Neural crest cell (in vitro differentiated cells): ENCODE results near the gene GALNT6. TPM values are rescaled to one million over a fixed set of nuclear protein-coding genes. Genes with fewer than 3 reads are reported as not detected.

Experiments used
- DNase-seq: peaks from one replicate; pipeline ENCODE4 v3.0.0; 2021; ENCODE audit warnings: low read depth, mixed read lengths, low spot score
- H3K27ac Mint-ChIP-seq: one replicate; pipeline ENCODE4 v1.8.0; 2021; ENCODE audit warnings: mild to moderate bottlenecking, mixed read lengths; ENCODE audit not compliant: unreplicated experiment
- H3K27me3 Mint-ChIP-seq: 2 replicates; pipeline ENCODE4 v1.8.0; 2021; ENCODE audit warnings: low read depth, mild to moderate bottlenecking, mixed read lengths
- H3K36me3 Mint-ChIP-seq: 2 replicates; pipeline ENCODE4 v1.8.0; 2021; ENCODE audit warnings: low read depth, mild to moderate bottlenecking, mixed read lengths
- H3K4me1 Mint-ChIP-seq: 2 replicates; pipeline ENCODE4 v1.8.0; 2021; ENCODE audit warnings: mixed read lengths
- H3K4me3 Mint-ChIP-seq: one replicate; pipeline ENCODE4 v1.8.0; 2021; ENCODE audit warnings: mild to moderate bottlenecking, mixed read lengths
- H3K9me3 Mint-ChIP-seq: 2 replicates; pipeline ENCODE4 v1.8.0; 2021; ENCODE audit warnings: mixed read lengths
- CTCF ChIP-seq: fragments of 200-600 bp; sonication (generic); conservative IDR thresholded peaks from 2 replicates; pipeline ENCODE4 v1.5.0; 2021; ENCODE audit warnings: antibody characterized with exemption, mild to moderate bottlenecking
- total RNA-seq: library from RNA; stranded (reverse); gene quantifications from 2 replicates; pipeline ENCODE4 v1.2.1, GENCODE V29; 2021

GALNT6 gene
- total RNA-seq, 1 donor from 2014 or later: 0.09 TPM

- Mint-ChIP-seq H3K9me3 (no peaks in the 10 kb centered on the region), H3K36me3 (no peaks in the 10 kb centered on the region), H3K4me1 (peaks cover 13% of the 10 kb centered on the region), H3K4me3 (no peak overlapping the region), H3K27ac (no peak overlapping the region), H3K27me3 (no peaks in the 10 kb centered on the region)
- DNase-seq: no peak
- TF ChIP-seq CTCF: no peak
Measured at GRCh38 chr12:51329742-51330141, 61.5 kb downstream of the GALNT6 start.

GRCh38 chr12:51328587-51328986 is 62.6 kb downstream of the GALNT6 start:
- H3K27ac Mint-ChIP-seq: no peak overlapping the region
- no peak overlapping the region for H3K4me3 Mint-ChIP-seq
- no peaks in the 10 kb centered on the region for H3K36me3 Mint-ChIP-seq
- peaks cover 13% of the 10 kb centered on the region for H3K4me1 Mint-ChIP-seq
- no peak for DNase-seq
- TF ChIP-seq CTCF: no peak
- H3K9me3 Mint-ChIP-seq: no peaks in the 10 kb centered on the region
- H3K27me3 Mint-ChIP-seq: no peaks in the 10 kb centered on the region

GRCh38 chr12:51326698-51327439 is 64.3 kb downstream of the GALNT6 start:
- Mint-ChIP-seq H3K4me3 (no peak overlapping the region), H3K27me3 (no peaks in the 10 kb centered on the region), H3K4me1 (peaks cover 13% of the 10 kb centered on the region), H3K27ac (peak overlapping the region; percentile 69), H3K9me3 (no peaks in the 10 kb centered on the region), H3K36me3 (no peaks in the 10 kb centered on the region)
- TF ChIP-seq CTCF: no peak
- DNase-seq: no peak

GRCh38 chr12:51324953-51325352 is 66.3 kb downstream of the GALNT6 start:
- TF ChIP-seq CTCF: no peak
- Mint-ChIP-seq H3K27ac (peak overlapping the region; percentile 24), H3K4me3 (no peak overlapping the region), H3K27me3 (no peaks in the 10 kb centered on the region), H3K9me3 (no peaks in the 10 kb centered on the region), H3K36me3 (no peaks in the 10 kb centered on the region), H3K4me1 (peaks cover 23% of the 10 kb centered on the region)
- DNase-seq: no peak

GRCh38 chr12:51323966-51324895 is 67.0 kb downstream of the GALNT6 start, which contains the start of gene BIN2:
Gene BIN2 (minus strand): TSS chr12:51324174. CDS start chr12:51324102, 72 bp downstream.
- Mint-ChIP-seq H3K27ac (peak within 1 kb of the TSS; percentile 24), H3K27me3 (no peaks in the 10 kb centered on the region), H3K36me3 (no peaks in the 10 kb centered on the region), H3K4me1 (peaks cover 23% of the 10 kb centered on the region), H3K9me3 (no peaks in the 10 kb centered on the region), H3K4me3 (no peak within 1 kb of the TSS)
- no peak for DNase-seq
- TF ChIP-seq CTCF: no peak
